PC-9 (cell line): ENCODE data around the gene DRC3.

Source experiments
- EZH2 ChIP-seq: fragments of 200-600 bp; sonication (generic); IDR thresholded peaks from 2 replicates; pipeline ENCODE4 v1.8.0; 2017; ENCODE audit warnings: antibody characterized with exemption, low read depth
- TF ChIP-seq, protein P1 (sequence below): fragments of 200-600 bp; sonication (generic); conservative IDR thresholded peaks from 2 replicates; pipeline ENCODE4 v1.6.1; 2017; ENCODE audit warnings: mixed run types, antibody characterized with exemption, mild to moderate bottlenecking, moderate library complexity

DNA sequence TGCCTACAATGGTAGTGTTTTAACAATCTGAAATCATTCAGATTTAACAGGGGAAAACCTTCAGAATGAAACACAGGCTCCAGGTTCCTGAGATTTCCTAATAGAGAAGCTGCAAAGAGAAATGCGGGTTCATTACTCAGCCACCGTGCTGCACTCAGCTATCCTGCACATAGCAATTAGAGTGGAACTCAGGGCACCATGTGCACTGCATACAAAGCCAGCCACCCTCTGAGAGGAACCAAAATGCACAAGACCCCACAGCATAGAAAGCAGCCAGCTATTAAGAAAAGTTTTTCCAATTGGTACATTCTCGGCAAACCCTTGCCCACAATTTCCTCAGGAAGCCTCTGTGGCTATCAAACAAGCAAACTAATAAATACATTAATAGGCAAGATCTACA lies 37.9 kb upstream of the DRC3 start:
- no peak for TF ChIP-seq EZH2
- TF ChIP-seq, protein P1, sequence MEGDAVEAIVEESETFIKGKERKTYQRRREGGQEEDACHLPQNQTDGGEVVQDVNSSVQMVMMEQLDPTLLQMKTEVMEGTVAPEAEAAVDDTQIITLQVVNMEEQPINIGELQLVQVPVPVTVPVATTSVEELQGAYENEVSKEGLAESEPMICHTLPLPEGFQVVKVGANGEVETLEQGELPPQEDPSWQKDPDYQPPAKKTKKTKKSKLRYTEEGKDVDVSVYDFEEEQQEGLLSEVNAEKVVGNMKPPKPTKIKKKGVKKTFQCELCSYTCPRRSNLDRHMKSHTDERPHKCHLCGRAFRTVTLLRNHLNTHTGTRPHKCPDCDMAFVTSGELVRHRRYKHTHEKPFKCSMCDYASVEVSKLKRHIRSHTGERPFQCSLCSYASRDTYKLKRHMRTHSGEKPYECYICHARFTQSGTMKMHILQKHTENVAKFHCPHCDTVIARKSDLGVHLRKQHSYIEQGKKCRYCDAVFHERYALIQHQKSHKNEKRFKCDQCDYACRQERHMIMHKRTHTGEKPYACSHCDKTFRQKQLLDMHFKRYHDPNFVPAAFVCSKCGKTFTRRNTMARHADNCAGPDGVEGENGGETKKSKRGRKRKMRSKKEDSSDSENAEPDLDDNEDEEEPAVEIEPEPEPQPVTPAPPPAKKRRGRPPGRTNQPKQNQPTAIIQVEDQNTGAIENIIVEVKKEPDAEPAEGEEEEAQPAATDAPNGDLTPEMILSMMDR = no peak
